Testis (tissue), 3 donors: ENCODE measurements around the gene CCDC97. TPM values are rescaled to one million over a fixed set of nuclear protein-coding genes. Genes with fewer than 3 reads are reported as not detected.
"Not testable (repeated sequence)": the region's sequence is repeated elsewhere in the genome, so short reads cannot be mapped to it uniquely, and the experiment has no call there.

Source experiments
- DNase-seq: peaks from one replicate; pipeline ENCODE4 v3.0.0-alpha.2; 2019
- H3K27ac ChIP-seq, 2 donors: fragments of 200-600 bp; sonication (generic); one replicate each; pipeline ENCODE4 v1.5.1; 2019
- H3K27me3 ChIP-seq: fragments of 200-600 bp; sonication (generic); one replicate; pipeline ENCODE4 v1.5.1; 2019
- H3K36me3 ChIP-seq: fragments of 200-600 bp; sonication (generic); one replicate; pipeline ENCODE4 v1.5.1; 2017; ENCODE audit warnings: low read depth; ENCODE audit errors: missing control alignments
- H3K4me1 ChIP-seq: fragments of 200-600 bp; sonication (generic); one replicate; pipeline ENCODE4 v1.5.1; 2019
- H3K4me3 ChIP-seq, 2 donors: fragments of 200-600 bp; sonication (generic); one replicate each; pipeline ENCODE4 v1.5.1; 2017 to 2019
- H3K9me3 ChIP-seq: fragments of 200-600 bp; sonication (generic); one replicate; pipeline ENCODE4 v1.5.1; 2017
- CTCF ChIP-seq, 3 experiments: fragments of 450-650 bp in 2 of 3; fragments of 200-600 bp in 1 of 3; sonication (generic) in 1 of 3; IDR thresholded peaks; one replicate each; pipeline ENCODE4 v1.5.1; 2016 to 2019; ENCODE audit warnings: antibody characterized with exemption in 3 of 3, mild to moderate bottlenecking in 2 of 3, moderate library complexity in 1 of 3
- POLR2A ChIP-seq: fragments of 450-650 bp; IDR thresholded peaks from one replicate; pipeline ENCODE4 v1.6.1; 2017; ENCODE audit warnings: antibody characterized with exemption, mild to moderate bottlenecking, moderate library complexity
- WGBS, 2 donors: methylation state at CpG; one replicate each; pipeline ENCODE4 v1.1.5; 2018; 5-methylcytosine and 5-hydroxymethylcytosine counted together
- intact Hi-C: fragments of 100-400 bp; cut with DNase I; formaldehyde crosslinking; loops from one replicate; pipeline ENCODE4 v1.15.1; 2023; ENCODE audit warnings: low total_unique reads
- polyA plus RNA-seq: library from polyadenylated mRNA; stranded (reverse); fragments of 350-450 nt; fragmentation: Illumina TruSeq; extraction: RNeasy Lipid Tissue Mini Kit (QIAGEN cat#74804); gene quantifications from one replicate; pipeline ENCODE4 v1.2.3, GENCODE V29; 2014; ENCODE audit warnings: low read depth, low replicate concordance; ENCODE audit not compliant: insufficient read depth
- total RNA-seq, 2 donors: library from RNA; depleted of rRNA; stranded (reverse); fragments of >200 nt; gene quantifications; one replicate each; pipeline ENCODE4 v1.2.3, GENCODE V29; 2016

CCDC97 gene
- total and polyA plus RNA-seq, 3 donors from 2014 or later, result 36.2 to 57.8 (median 40.2) TPM

DNA sequence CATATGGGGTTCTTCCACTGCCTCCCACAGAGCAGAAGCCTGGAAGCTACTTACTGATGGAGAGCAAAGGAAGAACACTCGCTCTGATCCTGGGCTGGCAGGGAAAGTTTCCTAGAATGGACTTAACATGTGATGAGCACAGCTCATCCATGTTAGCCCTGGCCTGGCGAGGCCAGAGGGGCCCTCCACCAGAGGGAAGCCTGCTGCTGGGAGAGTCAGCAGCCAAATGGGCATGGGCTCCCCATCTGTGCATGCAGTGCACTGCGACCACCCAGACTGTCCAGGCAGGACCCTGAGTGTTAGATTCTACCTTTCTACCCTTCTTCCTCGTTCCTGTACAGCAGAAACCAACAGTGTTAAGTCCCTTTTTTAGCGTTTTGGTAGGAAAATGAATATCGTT, 36.9 kb upstream of the CCDC97 start:
- Histone ChIP-seq H3K9me3 (no peaks in the 10 kb centered on the region), H3K27ac (no peak overlapping the region), H3K27me3 (no peaks in the 10 kb centered on the region), H3K36me3 (peaks cover 6% of the 10 kb centered on the region), H3K4me1 (no peaks in the 10 kb centered on the region), H3K4me3 (no peak overlapping the region)
- WGBS, 2 donors, result 82 to 95% methylated on average over 5 to 6 of the region's 6 CpGs
- TF ChIP-seq POLR2A (no peak), CTCF (IDR thresholded peaks at IDR 0.05) (no peak)
- intact Hi-C loops, result no loop called here
- DNase-seq, result no peak

DNA sequence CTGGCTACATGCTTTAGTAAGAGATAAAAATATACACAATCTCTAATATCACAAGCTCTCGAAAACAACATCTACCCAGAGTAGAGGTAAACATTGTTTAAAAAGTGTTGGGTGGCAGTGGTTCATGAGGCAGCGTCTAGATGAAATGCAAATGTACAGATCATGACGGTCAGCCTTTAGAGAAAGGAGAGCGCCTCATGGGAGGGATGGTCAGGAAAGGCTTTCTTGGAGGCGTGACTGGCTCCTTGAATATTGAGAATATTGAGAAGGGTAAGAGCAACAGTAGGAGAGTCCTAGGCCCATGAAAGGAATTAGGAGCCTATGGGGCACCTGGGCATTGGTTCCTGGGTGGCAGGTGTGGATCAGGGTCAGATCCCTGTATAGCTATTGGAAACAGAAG, 35.2 kb upstream of the CCDC97 start:
- 88 to 89% methylated on average over 5 of the region's 5 CpGs for WGBS, 2 donors
- Histone ChIP-seq H3K4me3 (no peak overlapping the region), H3K9me3 (no peaks in the 10 kb centered on the region), H3K4me1 (no peaks in the 10 kb centered on the region), H3K27ac (no peak overlapping the region), H3K27me3 (no peaks in the 10 kb centered on the region), H3K36me3 (peaks cover 6% of the 10 kb centered on the region)
- no peak for DNase-seq
- TF ChIP-seq POLR2A, result no peak
- TF ChIP-seq CTCF (IDR thresholded peaks at IDR 0.05), result no peak
- intact Hi-C loops, result no loop called here

- H3K27me3 ChIP-seq, result no peaks in the 10 kb centered on the region
- no peak overlapping the region for H3K27ac ChIP-seq
- intact Hi-C loops, result no loop called here
- H3K36me3 ChIP-seq, result peaks cover 6% of the 10 kb centered on the region
- no peak overlapping the region for H3K4me3 ChIP-seq
- no peaks in the 10 kb centered on the region for H3K4me1 ChIP-seq
- TF ChIP-seq CTCF (IDR thresholded peaks at IDR 0.05) (no peak), POLR2A (no peak)
- WGBS, 2 donors, result 81% methylated on average over 3 of the region's 3 CpGs
- H3K9me3 ChIP-seq, result no peaks in the 10 kb centered on the region
- DNase-seq, result no peak
Observed at GRCh38 chr19:41276231-41276630, 33.7 kb upstream of the CCDC97 start.

DNA sequence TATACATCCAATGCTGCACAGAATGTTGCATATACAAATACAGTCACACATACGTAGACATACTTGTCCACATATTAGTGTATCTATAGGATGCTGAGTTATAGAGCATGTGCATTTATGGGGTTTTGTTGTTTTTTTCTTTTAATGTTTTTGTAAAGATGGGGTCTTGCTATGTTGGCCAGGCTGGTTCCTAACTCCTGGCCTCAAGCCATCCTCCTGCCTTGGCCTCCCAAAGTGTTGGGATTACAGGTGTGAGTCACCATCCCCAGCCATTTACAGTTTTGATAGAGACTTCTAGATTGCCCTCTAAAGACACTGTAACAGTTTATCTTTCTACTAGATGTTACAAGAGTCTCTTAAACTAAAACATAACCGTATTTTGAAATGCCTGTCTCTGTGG, 31.5 kb upstream of the CCDC97 start:
- H3K27ac ChIP-seq, result no peak overlapping the region
- H3K27me3 ChIP-seq, result no peaks in the 10 kb centered on the region
- H3K9me3 ChIP-seq, result no peaks in the 10 kb centered on the region
- intact Hi-C loops, result no loop called here
- TF ChIP-seq POLR2A (no peak), CTCF (IDR thresholded peaks at IDR 0.05) (no peak)
- no peak overlapping the region for H3K4me3 ChIP-seq
- no peaks in the 10 kb centered on the region for H3K36me3 ChIP-seq
- WGBS, 2 donors, result 93 to 95% methylated on average over 2 of the region's 2 CpGs
- H3K4me1 ChIP-seq, result no peaks in the 10 kb centered on the region
- no peak for DNase-seq

- DNase-seq, result no peak
- H3K27me3 ChIP-seq, result no peaks in the 10 kb centered on the region
- no peaks in the 10 kb centered on the region for H3K4me1 ChIP-seq
- TF ChIP-seq POLR2A, result no peak
- TF ChIP-seq CTCF (IDR thresholded peaks at IDR 0.05), result no peak
- H3K4me3 ChIP-seq, result no peak overlapping the region
- no peak overlapping the region for H3K27ac ChIP-seq
- WGBS, 2 donors, result 87 to 88% methylated on average over 3 of the region's 3 CpGs
- H3K36me3 ChIP-seq, result no peaks in the 10 kb centered on the region
- intact Hi-C loops, result no loop called here
- H3K9me3 ChIP-seq, result no peaks in the 10 kb centered on the region
Observed at GRCh38 chr19:41288673-41289530, 21.1 kb upstream of the CCDC97 start.

DNA sequence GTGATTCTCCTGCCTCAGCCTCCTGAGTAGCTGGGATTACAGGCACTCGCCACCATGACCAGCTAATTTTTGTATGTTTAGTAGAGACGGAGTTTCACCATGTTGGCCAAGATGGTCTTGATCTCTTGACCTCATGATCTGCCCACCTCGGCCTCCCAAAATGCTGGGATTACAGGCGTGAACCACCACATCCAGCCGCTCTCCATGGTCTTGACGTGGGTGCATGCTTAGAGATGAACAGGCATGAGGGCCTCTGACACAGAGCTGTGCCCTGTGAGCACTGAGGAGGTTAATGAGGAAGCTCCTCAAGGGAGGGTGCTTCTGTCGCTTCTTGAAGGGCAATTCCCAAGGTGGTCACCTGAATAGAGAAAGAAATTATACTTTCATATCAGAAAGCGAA, 20.2 kb upstream of the CCDC97 start:
- H3K36me3 ChIP-seq, H3K4me1 ChIP-seq, intact Hi-C loops, H3K4me3 ChIP-seq, H3K27me3 ChIP-seq, H3K9me3 ChIP-seq, DNase-seq, H3K27ac ChIP-seq: not testable (repeated sequence)
- WGBS, 2 donors, result 93 to 95% methylated on average over 8 of the region's 8 CpGs
